ENCODE data around the gene NR4A1.

The NR4A1 gene

DNA sequence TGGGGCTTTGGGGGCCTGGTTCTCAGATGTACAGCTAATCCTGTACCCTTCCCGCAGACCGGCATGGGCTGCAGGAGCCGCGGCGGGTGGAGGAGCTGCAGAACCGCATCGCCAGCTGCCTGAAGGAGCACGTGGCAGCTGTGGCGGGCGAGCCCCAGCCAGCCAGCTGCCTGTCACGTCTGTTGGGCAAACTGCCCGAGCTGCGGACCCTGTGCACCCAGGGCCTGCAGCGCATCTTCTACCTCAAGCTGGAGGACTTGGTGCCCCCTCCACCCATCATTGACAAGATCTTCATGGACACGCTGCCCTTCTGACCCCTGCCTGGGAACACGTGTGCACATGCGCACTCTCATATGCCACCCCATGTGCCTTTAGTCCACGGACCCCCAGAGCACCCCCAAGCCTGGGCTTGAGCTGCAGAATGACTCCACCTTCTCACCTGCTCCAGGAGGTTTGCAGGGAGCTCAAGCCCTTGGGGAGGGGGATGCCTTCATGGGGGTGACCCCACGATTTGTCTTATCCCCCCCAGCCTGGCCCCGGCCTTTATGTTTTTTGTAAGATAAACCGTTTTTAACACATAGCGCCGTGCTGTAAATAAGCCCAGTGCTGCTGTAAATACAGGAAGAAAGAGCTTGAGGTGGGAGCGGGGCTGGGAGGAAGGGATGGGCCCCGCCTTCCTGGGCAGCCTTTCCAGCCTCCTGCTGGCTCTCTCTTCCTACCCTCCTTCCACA lies 7.6 kb downstream of the NR4A1 start:
- peak; percentile 27 for DNase-seq (ENCODE audit: low read depth)

DNA sequence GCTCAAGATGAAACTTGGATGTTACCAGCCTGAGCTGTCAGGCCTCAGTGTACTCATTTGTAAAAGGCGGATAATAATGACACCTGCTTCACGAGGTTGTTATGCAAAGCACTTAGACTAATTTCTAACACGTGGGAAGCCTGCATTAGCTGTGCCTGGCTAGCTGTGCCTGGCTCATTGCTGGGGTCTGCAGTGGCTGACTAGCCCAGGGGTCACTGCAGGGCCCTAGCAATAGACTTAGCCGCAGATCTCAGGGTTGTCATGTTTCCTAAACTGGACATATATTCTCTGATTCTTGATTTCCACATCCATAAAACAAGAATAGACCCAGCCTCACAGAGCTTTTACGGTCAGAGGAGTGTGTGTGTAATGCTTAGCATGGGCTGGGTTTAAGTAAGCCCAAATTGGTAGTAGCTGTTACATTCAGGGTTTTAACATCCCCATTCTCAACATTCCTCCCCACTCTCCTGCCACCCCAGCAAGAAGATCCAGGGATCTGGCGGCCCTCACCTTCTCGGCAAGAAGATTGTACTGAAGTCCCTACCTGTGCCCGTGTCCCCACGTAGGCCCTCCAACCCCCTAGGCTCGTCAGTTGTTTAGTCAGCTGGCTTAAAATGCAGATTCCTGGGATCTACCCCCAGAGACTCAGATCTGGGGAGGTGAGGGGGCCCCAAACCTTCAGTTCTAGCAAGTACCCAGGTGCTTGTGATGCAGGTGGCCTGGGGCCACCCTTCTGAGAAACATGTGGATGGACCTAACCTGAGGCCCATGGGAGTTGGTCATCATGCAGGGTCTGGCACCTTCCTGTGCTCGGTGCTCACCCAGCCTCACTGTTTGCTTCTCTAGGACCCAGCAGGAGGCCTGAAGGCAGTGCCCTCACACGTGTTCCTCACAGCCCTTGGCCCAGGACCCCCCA lies 8.6 kb downstream of the NR4A1 start:
- DNase-seq (ENCODE audit: low read depth) = peak; percentile 69

DNA sequence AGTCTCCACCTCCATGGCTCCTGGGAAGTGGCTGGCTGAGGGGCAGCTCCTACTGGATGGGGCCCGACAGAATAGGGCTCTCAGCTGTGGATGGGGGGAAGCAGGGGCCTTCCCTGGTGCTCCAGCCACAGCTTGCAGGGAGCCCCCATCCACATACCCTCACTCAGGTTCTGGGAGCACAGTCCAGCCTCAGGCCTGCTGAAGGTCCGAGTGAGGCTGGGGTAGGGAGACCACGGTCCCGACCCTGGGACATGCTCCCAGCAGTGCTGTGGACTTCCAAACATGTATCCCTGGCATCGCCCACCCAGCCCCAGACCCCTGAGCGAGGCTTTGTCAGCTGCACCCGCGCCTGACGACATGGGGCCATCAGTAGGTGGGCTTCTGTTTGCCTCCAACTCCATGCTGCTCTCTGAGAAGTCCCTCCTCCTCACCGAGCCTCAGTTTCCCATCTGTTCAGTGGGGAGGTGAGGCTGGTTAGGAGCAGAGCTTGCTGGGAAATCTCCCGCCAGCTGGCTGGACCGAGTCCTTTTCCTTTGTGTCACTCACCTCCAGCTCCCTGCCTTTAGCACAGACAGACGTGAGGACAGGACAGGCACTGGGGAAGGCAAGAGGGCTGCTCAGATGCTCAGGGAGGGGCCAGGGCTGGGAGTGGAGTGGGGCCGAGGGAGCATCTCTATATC lies 9.4 kb downstream of the NR4A1 start:
- peak; percentile 50 for DNase-seq (ENCODE audit: low read depth)

DNA sequence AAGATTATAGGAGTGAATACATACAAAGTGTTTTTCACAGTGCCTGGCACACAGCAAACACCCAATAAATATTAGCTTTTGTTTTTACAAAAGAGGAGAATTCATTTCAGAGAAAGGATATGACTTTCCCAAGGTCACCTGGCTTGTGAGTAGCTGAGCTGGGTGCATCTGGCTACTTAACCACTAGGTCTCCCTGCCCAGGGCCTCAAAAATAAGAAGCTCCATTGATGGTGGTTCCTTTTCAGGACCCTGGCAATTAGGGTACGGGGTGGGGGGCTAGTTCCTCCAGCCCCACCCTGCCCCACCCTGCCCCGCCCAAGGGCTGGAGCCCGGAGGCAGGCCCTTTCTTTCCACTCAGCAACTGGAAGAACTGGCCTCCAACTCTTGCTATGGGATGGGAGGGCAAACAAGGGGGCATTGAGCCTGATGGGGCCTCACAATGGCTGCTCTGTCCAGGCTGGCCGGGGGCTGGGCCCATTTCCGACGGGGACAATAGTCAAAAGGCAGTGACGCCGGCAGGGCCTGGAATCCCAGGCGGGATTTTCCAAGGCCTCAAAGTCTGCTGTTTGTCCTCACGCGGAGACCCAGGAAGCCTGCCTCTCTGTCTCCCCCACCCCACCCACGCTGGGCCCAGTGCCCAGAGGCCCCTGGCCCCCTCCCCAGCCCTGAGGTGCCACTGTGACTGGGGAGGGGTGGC lies 10.4 kb downstream of the NR4A1 start:
- DNase-seq (ENCODE audit: low read depth) = no peak

DNA sequence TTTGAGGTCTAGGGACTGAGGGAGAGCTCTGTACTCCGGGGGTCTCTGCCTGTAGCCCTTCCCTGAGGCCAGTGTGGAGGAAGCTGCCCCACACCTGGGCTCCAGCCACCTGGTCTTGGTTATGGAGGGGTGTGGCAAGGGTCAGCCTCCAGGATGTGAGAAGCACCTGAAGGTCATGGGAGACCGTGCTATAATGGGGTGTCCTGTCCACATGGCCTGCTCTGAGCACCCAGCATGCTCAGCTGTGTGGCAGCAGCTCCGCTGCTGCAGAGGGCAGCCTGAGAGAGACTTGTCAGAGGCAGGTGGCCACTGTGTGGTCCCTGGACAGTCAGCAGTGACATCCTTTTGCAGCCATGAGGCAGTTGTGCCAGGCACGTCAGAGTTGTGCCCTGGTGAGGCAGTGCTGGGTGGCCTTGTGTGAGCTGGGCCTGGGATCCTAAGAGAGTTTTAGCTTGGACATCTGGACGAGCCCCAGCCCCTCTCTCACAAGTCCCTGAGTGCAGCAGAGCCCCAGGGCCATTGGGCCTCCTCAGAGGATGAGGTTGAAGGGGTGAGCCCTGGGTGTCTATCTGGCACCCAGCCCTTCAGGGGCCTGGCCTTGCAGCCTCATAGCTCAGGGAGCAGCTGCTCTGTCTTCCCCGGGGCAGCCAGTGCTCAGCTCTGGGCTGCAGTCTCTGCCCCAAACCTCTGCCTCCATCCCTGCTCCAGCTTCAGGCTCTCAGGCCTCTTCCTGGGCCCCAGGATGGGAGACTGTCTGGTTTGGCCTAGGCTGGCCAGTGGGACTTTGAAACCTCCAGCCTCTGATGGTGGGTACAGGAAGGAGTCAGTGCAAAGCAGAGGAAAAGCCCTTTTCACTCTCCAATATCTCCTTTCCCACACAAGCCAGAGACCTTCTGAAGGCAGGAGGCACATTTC lies 11.2 kb downstream of the NR4A1 start:
- no peak for DNase-seq (ENCODE audit: low read depth)

DNA sequence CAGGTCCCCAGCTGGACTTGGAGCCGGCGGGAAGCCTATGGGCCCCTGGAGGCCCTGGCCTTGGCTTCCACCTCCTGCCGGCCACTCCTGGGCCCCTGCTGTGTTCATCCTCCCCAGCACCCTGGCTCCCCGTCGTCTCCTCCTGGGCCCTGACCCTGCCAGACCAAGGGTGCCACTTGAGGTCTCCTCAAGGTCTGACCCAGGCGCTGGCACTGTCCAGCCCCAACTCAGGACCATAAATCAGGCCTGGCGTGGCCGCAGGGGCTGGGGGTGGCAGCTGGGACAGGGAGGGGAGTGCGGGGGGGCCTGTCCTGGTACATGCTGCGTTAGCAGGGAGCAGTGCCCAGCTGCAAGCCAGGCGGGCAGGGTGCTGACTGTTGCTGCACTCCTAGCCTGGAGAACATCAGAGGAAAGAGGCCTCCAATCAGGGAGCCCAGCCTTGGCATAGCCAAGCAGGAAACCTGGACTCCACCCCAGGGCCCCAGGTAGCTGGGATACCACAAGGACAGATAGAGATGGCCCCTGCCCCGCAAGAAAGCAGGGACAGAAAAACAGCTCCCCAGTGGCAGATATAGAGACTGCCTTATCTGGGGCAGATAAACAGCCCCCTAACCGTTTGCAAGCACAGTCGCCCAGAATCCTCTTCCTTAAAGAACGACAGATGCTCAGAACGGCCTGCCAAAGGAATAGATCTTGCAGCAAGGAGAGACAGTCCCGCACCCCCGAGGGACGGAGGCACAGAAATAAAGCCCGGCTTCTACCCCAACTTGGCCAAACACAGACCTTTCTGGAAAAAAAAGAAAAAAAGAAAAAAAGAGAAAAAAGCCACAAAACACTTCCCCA lies 12.1 kb downstream of the NR4A1 start:
- DNase-seq (ENCODE audit: low read depth) = no peak

DNA sequence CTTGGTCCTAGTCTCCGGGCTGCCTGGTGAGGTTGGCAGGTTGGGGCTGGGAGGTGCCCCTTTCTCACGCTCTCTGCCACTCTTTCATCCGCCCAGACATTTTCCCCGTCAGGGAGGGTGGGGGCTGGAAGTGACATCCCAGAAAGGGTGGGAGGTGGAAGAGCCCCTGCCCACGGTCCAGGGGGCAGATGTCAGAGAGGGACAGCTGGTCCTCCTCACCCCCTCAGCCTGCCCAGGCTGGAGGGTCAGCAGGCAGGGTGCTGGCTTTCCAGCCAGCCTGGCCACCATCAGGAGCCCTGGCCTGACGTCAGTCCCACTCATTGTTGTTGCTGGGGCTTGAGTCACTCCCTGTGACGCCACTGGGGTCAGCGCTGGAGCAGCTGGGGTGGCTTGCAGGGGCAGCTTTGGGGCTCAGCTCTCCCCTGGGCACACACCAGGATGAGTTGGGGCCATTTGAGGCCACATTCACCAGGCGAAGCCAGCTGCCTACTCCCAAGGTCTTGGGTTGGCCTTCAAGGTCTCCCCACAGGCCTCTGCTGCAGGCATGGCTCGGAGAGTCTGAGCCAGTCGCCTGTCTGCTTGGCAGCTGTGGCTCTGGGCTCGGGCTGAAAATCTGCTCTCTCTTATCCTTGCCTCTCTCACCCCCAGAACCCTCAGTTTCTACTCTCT lies 12.9 kb downstream of the NR4A1 start:
- DNase-seq (ENCODE audit: low read depth) = no peak

DNA sequence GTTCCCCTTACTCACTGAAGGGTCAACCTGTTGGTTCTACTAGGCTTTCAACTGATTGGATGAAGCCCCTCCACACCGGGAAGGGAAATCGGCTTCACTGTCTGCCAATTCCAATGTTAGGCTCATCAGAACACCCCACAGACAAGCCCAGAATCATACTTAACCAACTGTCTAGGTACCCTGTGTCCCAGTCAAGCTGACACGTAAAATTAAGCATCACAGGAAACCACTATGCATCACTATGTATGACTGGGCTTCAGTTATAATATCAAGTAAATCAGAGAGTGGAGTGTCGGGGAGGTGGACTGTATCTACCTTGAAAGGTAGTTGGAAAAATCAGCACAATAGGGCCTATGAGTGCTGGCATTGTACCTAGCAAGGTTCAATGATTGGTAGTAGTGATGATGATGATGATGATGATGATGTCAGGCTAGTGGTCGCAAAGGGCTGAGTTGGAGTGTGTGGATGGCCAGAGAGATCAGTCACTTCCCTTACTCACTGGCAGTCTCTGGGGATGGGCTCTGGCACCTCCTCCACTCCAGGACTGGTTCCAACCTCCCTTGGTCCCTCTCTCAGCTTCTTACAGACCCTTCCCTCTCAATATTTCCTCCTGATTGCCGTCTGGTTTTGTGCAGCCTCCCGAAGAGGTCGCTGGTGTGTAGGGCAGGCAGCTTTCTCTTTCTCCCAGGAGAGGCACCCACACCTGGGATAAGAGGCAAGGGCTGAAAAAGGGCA lies 15.3 kb downstream of the NR4A1 start:
- DNase-seq (ENCODE audit: low read depth) = no peak

DNA sequence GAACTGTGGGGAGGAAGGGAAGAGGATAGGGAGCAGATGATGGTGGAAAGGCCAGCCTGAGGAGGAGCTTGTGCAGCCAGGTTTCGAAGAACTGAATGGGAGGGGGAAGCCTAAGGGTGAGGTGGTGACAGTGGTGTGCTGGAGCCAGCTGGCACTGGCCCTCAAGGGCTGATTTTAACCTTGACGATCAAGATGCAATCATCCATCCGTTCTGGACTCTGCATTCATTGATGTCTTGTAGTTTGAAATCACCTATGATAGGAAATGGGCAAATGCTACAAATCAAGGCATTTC lies 15.8 kb downstream of the NR4A1 start:
- DNase-seq (ENCODE audit: low read depth) = no peak

DNA sequence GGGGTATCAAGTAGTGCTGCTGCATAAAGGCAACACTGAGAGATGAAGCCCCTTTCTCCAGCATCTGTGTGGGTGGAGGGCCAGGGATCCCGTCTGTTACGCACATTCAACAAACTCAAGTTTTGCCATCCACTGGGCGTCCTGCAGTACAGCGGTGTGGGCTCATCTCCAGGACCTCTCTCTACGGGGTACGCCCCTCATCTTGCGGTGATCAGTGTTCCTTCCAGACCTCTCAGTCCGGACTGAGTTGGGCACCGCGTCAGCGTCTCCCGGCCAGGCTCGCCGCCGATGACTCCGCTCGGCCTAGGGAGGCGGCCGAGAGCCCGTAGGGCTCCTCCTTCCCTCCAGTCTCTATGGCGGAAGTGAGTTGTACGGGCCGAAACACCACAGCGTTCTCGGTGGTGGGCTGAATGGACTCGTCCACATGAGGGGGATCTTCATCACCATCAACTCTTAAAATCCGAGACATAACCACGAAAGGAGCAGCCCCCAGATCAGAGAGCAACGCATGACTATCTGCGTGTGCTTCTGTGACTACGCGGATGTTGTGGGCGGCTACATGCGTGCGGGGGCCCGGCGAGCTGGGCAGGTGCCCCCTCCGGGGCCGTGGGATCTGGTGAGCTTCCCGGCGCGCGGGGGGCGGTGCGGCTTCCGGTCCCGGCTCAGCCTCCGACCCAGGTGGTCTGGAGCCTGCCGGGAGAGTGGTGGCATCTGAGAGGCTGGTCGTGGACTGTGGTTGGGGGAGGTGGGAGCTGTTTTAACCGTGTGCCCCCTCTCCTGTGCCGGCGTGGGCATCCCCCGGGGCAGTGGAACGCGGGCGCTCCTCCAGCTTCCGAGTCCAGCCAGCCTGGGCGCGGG lies 18.3 kb downstream of the NR4A1 start, which contains the start of gene ATG101:
TSS of gene ATG101 (plus strand) at position 652 of the 858 bp plus-strand sequence. CDS start 3,673 bp downstream, outside the sequence.
- DNase-seq (ENCODE audit: low read depth) = peak; percentile 74

DNA sequence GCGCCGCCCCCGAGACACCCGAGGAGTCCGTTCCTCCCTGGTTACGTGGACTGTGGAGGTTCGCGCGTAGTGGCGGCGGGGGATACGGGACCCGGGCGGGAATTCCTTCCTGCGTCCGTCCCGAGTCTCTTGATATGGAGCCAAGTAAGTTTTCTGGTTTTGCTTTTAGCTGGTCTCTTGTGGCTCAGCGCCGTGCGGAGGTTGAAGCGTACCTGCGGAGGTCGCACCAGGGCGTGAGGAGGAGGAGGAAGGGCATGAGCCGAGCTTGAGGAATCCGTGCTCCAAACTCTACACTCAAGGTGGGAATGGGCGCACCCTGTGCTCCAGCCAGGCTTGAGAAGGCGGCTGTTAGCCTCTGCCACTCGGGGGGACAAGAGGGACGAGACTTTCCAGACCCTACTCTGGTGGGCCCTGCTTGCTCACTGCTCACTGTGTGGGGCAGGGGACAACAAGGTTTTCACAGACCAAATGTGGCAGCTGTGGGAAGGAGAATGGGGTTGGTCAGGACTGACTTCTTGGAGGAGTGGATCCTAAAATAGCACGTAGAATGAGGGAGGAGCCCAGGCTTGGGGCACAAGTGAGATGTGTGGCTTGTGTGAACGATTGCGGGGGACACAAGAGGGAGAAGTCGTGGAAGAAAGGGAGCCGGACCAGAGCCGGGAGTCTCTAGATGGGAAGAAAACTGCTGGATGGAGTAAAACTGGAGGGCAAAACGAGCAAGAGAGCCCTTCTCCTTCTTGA lies 19.1 kb downstream of the NR4A1 start:
- no peak for DNase-seq (ENCODE audit: low read depth)

DNA sequence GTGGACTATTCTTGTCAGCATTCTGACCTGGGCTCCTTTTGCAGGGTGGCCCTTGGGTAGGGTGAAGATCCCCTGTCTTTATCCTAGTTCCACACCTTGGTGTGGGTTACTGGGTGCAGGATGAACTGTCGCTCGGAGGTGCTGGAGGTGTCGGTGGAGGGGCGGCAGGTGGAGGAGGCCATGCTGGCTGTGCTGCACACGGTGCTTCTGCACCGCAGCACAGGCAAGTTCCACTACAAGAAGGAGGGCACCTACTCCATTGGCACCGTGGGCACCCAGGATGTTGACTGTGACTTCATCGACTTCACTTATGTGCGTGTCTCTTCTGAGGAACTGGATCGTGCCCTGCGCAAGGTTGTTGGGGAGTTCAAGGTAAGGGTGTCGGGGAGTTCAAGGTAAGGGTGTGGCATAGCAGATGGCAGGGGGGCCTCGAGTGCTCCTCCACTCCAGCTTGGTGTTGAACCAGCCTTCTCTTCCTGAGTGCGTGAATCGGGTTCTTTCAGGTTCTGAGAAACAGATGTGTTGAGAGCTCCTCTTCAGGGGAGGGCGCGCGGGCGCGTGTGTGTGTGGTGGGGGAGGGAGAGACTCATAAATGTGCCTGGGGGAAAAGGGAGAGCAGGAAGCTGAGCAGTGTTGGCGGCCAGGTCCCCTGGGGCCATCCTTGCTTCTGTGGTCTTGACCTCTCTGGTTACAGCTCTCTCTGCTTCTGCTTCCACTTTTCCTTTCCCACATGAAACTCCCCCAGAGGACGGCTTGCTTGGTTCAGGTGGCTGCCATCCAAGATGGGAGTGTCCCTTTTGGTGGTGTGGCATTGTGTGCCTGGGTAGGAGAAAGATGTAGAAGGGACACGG lies 22.5 kb downstream of the NR4A1 start:
- DNase-seq (ENCODE audit: low read depth) = no peak

DNA sequence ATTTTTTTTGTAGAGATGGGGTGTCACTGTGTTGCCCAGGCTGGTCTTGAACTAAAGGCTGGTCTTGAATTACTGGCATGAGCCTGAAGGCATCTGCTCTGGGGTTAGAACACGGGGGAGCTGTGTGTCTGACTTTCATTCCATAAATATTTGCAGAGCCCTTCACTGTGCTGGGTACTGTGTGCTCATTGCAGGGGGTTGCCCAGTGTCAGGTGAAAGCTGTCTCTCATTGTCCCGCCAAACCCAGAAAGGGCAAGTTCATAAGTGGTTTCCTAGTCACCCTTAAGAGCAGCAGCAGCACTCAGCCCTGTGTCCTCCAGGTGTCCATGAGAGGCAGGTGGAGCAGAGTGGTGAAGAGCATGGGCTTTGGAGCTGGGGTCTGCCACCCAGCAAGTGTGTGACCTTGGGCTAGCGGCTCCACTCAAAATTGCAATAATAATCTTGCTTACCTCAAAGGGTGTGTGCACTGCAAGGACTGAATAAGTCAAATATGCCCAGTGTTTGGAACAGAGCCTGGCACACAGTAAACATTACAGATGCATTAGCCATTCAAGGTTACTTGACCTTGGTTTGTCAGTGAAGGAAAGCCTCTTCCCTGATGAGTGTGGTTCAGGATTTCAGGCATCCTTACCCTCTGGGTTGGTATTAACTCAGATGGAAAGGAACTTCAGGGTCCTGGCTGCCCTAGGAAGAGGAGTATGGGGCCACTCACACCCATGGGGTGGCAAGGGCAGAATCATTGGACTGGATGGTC lies 23.9 kb downstream of the NR4A1 start:
- DNase-seq (ENCODE audit: low read depth) = no peak

DNA sequence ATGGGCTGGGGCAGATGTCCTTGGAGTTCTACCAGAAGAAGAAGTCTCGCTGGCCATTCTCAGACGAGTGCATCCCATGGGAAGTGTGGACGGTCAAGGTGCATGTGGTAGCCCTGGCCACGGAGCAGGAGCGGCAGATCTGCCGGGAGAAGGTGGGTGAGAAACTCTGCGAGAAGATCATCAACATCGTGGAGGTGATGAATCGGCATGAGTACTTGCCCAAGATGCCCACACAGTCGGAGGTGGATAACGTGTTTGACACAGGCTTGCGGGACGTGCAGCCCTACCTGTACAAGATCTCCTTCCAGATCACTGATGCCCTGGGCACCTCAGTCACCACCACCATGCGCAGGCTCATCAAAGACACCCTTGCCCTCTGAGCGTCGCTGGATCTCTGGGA lies 25.6 kb downstream of the NR4A1 start:
- DNase-seq (ENCODE audit: low read depth) = no peak

DNA sequence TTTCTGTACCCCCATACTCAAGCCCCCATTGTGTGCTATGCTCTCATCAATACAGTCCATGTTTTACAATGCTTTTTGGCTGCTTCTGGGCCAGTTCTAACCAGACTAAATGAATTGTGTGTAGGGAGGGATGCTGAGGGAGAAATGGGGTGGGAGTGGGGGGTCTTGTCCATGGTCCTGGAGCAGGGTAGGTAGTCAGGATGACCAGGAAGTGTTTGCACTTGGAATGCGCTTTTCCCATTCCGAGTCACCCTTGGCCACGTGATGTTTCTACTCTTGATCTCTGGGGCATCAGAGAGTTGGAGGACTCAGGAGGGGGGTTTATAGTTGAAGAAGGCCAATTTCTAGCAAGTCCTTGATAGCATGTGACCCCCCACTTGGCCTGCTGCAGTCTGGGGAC lies 27.0 kb downstream of the NR4A1 start:
- DNase-seq (ENCODE audit: low read depth) = no peak

Measured in stimulated activated CD8-positive, alpha-beta memory T cell treated with anti-CD3 and anti-CD28 coated beads, Interleukin-12 subunit alpha, Interleukin-12 subunit beta, amount 100 ng/mL, for 1 hour (primary cell).